Effector memory CD4-positive, alpha-beta T cell (primary cell): ENCODE measurements around the gene RABGAP1.

Experiments used
- DNase-seq, 3 donors: peaks; one replicate each; pipeline ENCODE4 v3.0.0-alpha.2; 2020
- H3K27ac ChIP-seq: 2 replicates; pipeline ENCODE4 v1.7.0; 2013; ENCODE audit warnings: mild to moderate bottlenecking, low read length, moderate library complexity; ENCODE audit not compliant: insufficient read depth, poor library complexity, severe bottlenecking
- H3K27me3 ChIP-seq: replicated peaks from 2 replicates; pipeline ENCODE4 v1.7.0; 2013; ENCODE audit warnings: mild to moderate bottlenecking, low read length; ENCODE audit not compliant: insufficient read depth, control insufficient read depth, poor library complexity, severe bottlenecking
- H3K36me3 ChIP-seq: 2 replicates; pipeline ENCODE4 v1.7.0; 2013; ENCODE audit warnings: mild to moderate bottlenecking, low read length, moderate library complexity; ENCODE audit not compliant: control insufficient read depth, insufficient read depth
- H3K4me1 ChIP-seq: 2 replicates; pipeline ENCODE4 v1.7.0; 2013; ENCODE audit warnings: low read length, mild to moderate bottlenecking; ENCODE audit not compliant: control insufficient read depth, insufficient read depth, poor library complexity, severe bottlenecking
- H3K4me3 ChIP-seq: 2 replicates; pipeline ENCODE4 v1.7.0; 2013; ENCODE audit warnings: low read length, low read depth, mild to moderate bottlenecking; ENCODE audit not compliant: insufficient read depth, poor library complexity, severe bottlenecking
- H3K9me3 ChIP-seq: 2 replicates; pipeline ENCODE4 v1.7.0; 2013; ENCODE audit warnings: mild to moderate bottlenecking, low read length, moderate library complexity; ENCODE audit not compliant: control insufficient read depth

RABGAP1 gene

GRCh38 chr9:123113185-123113584, 172.4 kb downstream of the RABGAP1 start:
- no peak for DNase-seq
- peaks cover 18% of the 10 kb centered on the region for H3K36me3 ChIP-seq
- no peaks in the 10 kb centered on the region for H3K27me3 ChIP-seq
- H3K9me3 ChIP-seq = no peaks in the 10 kb centered on the region
- H3K4me3 ChIP-seq = no peak overlapping the region
- H3K4me1 ChIP-seq = peaks cover 10% of the 10 kb centered on the region
- H3K27ac ChIP-seq = no peak overlapping the region

GRCh38 chr9:123115146-123115913, 174.5 kb downstream of the RABGAP1 start:
- no peak for DNase-seq
- Histone ChIP-seq H3K27ac (no peak overlapping the region), H3K4me1 (peaks cover 10% of the 10 kb centered on the region), H3K4me3 (no peak overlapping the region), H3K9me3 (no peaks in the 10 kb centered on the region), H3K27me3 (no peaks in the 10 kb centered on the region), H3K36me3 (peaks cover under 1% of the 10 kb centered on the region)

DNA sequence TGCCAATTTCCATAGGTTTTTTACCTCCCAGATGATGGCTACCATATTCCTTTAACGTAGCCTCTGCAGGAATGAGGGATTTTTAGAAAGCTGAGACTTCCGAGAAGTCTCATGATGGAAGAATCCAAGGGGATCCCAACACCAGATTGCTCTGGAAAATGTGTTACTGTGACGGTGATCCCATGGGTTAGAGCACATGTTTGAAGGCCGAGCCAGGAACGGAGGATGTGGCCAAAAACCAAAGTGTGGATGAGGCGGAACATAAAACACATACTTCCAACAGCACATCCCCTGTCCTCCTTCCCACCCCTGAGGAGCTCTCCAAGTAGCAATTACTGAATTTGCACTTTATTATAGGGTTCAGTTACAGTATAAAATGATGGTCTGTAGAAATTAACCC, 175.2 kb downstream of the RABGAP1 start:
- Histone ChIP-seq H3K9me3 (no peaks in the 10 kb centered on the region), H3K4me3 (no peak overlapping the region), H3K27ac (no peak overlapping the region), H3K27me3 (no peaks in the 10 kb centered on the region), H3K36me3 (no peaks in the 10 kb centered on the region), H3K4me1 (peaks cover 10% of the 10 kb centered on the region)
- DNase-seq = no peak

GRCh38 chr9:123119566-123119965, 178.7 kb downstream of the RABGAP1 start:
- Histone ChIP-seq H3K9me3 (no peaks in the 10 kb centered on the region), H3K4me3 (no peak overlapping the region)
- no peak for DNase-seq

GRCh38 chr9:123120131-123120530, 179.3 kb downstream of the RABGAP1 start:
- Histone ChIP-seq H3K4me3 (no peak overlapping the region), H3K27me3 (no peaks in the 10 kb centered on the region), H3K4me1 (no peaks in the 10 kb centered on the region), H3K36me3 (no peaks in the 10 kb centered on the region), H3K9me3 (no peaks in the 10 kb centered on the region), H3K27ac (no peak overlapping the region)
- DNase-seq = no peak

More at GRCh38 chr9:123119566-123119965, 178.7 kb downstream of the RABGAP1 start:
- H3K36me3 ChIP-seq = no peaks in the 10 kb centered on the region
- no peaks in the 10 kb centered on the region for H3K4me1 ChIP-seq
- H3K27me3 ChIP-seq = no peaks in the 10 kb centered on the region
- no peak overlapping the region for H3K27ac ChIP-seq

- DNase-seq = no peak
- H3K27me3 ChIP-seq = no peaks in the 10 kb centered on the region
Observed at GRCh38 chr9:123120953-123121352, 180.1 kb downstream of the RABGAP1 start.

DNA sequence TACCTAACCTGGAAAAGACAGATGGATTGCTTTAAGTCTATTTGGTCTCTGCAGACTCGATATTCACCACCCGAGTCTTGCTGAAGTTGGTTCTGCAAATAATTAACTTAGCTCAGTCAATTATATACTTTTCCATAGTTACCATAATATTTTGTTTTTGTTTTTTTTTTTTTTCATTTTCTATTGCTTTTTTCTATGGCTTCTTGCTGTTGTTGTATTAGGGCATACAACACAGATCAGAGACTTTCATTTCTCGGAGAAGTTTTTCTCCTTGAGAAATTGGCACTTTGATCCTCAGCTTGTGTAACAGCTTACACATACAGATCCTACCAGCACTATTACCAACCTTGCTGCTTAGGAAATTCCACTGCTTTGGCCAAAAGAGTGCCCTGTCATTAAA, 180.6 kb downstream of the RABGAP1 start:
- Histone ChIP-seq H3K27me3 (no peaks in the 10 kb centered on the region), H3K9me3 (no peaks in the 10 kb centered on the region), H3K4me1 (no peaks in the 10 kb centered on the region), H3K27ac (no peak overlapping the region), H3K36me3 (no peaks in the 10 kb centered on the region), H3K4me3 (no peak overlapping the region)
- no peak for DNase-seq

More at GRCh38 chr9:123120953-123121352, 180.1 kb downstream of the RABGAP1 start:
- Histone ChIP-seq H3K4me3 (no peak overlapping the region), H3K36me3 (no peaks in the 10 kb centered on the region), H3K27ac (no peak overlapping the region), H3K4me1 (no peaks in the 10 kb centered on the region), H3K9me3 (no peaks in the 10 kb centered on the region)

- H3K27ac ChIP-seq = no peak overlapping the region
- no peaks in the 10 kb centered on the region for H3K9me3 ChIP-seq
- DNase-seq = no peak
- no peak overlapping the region for H3K4me3 ChIP-seq
- no peaks in the 10 kb centered on the region for H3K4me1 ChIP-seq
- peaks cover 10% of the 10 kb centered on the region for H3K36me3 ChIP-seq
- no peaks in the 10 kb centered on the region for H3K27me3 ChIP-seq
Observed at GRCh38 chr9:123127512-123128075, 186.8 kb downstream of the RABGAP1 start.

GRCh38 chr9:123128591-123128990, 187.8 kb downstream of the RABGAP1 start:
- Histone ChIP-seq H3K4me3 (no peak overlapping the region), H3K36me3 (peaks cover 10% of the 10 kb centered on the region), H3K27me3 (no peaks in the 10 kb centered on the region), H3K4me1 (no peaks in the 10 kb centered on the region), H3K9me3 (no peaks in the 10 kb centered on the region), H3K27ac (no peak overlapping the region)
- DNase-seq = no peak

DNA sequence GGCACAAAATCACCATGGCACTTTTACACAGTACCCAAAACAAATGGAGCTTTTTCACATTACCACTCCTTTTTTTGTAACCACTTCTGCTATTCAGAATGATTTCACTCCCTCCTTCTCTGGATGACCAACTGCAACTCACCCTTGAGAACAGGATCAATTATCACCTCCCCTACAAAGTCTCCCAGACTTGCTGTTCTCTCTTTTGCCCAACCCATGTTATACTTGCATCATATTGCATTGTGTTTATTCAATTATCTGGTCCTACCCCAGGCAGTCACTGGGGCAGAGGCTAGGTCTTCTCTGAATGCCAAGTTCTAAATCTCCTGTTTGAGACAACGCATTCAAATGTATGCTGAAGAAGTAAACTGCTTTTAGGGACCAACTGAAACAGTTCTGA, 188.6 kb downstream of the RABGAP1 start:
- DNase-seq = no peak
- no peak overlapping the region for H3K4me3 ChIP-seq
- no peaks in the 10 kb centered on the region for H3K27me3 ChIP-seq
- H3K36me3 ChIP-seq = peaks cover 10% of the 10 kb centered on the region
- H3K27ac ChIP-seq = no peak overlapping the region
- H3K4me1 ChIP-seq = no peaks in the 10 kb centered on the region
- H3K9me3 ChIP-seq = no peaks in the 10 kb centered on the region
